Measurements from ENCODE around the gene HECTD4. TPM values are rescaled to one million over a fixed set of nuclear protein-coding genes. Genes with fewer than 3 reads are reported as not detected.

The HECTD4 gene
- total and polyA plus RNA-seq, 9 of the 15 experiments (the other 6 are each of a cell fraction or from before 2014, with no cell fraction given) = 3.5 to 33.3 (median 13.5) TPM

- TF ChIP-seq EP400 (IDR thresholded peaks at IDR 0.05) (0 out of 2 replicates have a peak, but pooled peaks have one; percentile 26), GABPA (tag; conservative IDR thresholded peaks at IDR 0.05; ENCODE audit: low read depth) (peak; percentile 38; the same call in 1 of the 2 replicates), SMARCE1 (IDR thresholded peaks at IDR 0.05) (peak; percentile 34; the same call in 1 of the 2 replicates), ARNT (IDR thresholded peaks at IDR 0.05) (peak in 1 of 2 experiments; percentile 28; a peak in 1 of 4 replicates), NR2C2 (CRISPR knock-in tag; IDR thresholded peaks at IDR 0.05) (no peak), NR2C2 (tag; IDR thresholded peaks at IDR 0.05) (peak; percentile 36; the same call in 1 of the 2 replicates), TAF7 (tag; IDR thresholded peaks at IDR 0.05) (peak; percentile 48; the same call in 1 of the 2 replicates), THRAP3 (IDR thresholded peaks at IDR 0.05; ENCODE audit: borderline replicate concordance) (no peak), ETV1 (tag; conservative IDR thresholded peaks at IDR 0.05; ENCODE audit: low read depth) (peak; percentile 81), FOXM1 (IDR thresholded peaks at IDR 0.05; ENCODE audit: low read depth) (no peak), FOXM1 (CRISPR knock-in tag; IDR thresholded peaks at IDR 0.05; ENCODE audit: low read depth) (no peak), ETV6 (IDR thresholded peaks at IDR 0.05; ENCODE audit: borderline replicate concordance in 1 of 2, low read depth in 2 of 2, low read length in 1 of 2) (peak in 1 of 2 experiments; percentile 25; a peak in 1 of 4 replicates), ETV6 (CRISPR knock-in tag; IDR thresholded peaks at IDR 0.05; ENCODE audit: borderline replicate concordance) (no peak), ELF1 (tag; IDR thresholded peaks at IDR 0.05) (peak; percentile 50), DPF2 (IDR thresholded peaks at IDR 0.05) (0 out of 2 replicates have a peak, but pooled peaks have one; percentile 21)
- TF ChIP-seq, protein P1, sequence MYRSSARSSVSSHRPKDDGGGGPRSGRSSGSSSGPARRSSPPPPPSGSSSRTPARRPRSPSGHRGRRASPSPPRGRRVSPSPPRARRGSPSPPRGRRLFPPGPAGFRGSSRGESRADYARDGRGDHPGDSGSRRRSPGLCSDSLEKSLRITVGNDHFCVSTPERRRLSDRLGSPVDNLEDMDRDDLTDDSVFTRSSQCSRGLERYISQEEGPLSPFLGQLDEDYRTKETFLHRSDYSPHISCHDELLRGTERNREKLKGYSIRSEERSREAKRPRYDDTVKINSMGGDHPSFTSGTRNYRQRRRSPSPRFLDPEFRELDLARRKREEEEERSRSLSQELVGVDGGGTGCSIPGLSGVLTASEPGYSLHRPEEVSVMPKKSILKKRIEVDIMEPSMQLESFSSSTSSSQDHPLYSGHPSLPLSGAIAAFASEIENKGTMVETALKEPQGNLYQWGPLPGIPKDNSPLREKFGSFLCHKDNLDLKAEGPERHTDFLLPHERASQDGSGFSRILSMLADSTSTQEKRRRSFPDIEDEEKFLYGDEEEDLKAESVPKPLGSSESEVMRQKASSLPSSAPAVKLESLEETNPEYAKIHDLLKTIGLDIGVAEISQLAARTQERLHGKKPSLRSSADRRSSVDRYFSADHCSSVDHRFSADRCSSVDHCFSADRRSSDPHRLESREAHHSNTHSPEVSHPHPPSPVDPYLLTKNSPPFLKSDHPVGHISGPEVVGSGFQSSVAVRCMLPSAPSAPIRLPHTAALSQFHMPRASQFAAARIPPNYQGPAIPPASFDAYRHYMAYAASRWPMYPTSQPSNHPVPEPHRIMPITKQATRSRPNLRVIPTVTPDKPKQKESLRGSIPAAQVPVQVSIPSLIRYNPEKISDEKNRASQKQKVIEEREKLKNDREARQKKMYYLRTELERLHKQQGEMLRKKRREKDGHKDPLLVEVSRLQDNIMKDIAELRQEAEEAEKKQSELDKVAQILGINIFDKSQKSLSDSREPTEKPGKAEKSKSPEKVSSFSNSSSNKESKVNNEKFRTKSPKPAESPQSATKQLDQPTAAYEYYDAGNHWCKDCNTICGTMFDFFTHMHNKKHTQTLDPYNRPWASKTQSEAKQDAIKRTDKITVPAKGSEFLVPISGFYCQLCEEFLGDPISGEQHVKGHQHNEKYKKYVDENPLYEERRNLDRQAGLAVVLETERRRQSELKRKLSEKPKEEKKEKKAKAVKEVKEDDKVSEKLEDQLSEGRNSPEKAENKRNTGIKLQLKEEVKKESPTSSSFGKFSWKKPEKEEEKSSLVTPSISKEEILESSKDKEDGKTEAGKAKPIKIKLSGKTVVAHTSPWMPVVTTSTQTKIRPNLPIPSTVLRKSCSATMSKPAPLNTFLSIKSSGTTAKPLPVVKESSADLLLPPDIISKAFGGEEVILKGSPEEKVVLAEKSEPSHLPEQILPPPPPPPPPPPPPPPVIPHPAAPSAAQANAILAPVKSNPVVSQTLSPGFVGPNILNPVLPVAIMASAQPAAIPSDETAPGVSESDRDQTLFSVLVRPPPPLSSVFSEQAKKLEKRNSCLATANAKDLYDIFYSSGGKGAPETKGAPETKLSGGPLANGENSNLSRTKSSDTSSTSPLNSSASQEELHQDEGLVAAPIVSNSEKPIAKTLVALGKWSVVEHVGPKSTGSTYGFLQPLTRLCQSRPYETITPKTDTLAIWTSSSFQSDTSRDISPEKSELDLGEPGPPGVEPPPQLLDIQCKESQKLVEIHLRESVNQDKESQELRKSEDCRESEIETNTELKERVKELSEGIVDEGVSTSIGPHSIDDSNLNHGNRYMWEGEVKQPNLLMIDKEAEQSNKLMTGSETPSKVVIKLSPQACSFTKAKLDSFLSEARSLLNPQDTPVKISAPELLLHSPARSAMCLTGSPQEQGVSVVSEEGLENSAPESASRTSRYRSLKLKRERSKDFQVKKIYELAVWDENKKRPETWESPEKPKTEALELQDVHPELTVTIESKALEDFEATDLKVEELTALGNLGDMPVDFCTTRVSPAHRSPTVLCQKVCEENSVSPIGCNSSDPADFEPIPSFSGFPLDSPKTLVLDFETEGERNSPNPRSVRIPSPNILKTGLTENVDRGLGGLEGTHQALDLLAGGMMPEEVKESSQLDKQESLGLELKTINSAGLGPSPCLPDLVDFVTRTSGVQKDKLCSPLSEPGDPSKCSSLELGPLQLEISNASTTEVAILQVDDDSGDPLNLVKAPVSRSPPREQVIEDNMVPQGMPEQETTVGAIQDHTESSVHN (IDR thresholded peaks at IDR 0.05; ENCODE audit: borderline replicate concordance in 1 of 2, low read depth in 1 of 2) = peak in 1 of 2 experiments; percentile 81; a peak in 2 of 4 replicates
Observed at GRCh38 chr12:112130441-112130998, 251.7 kb downstream of the HECTD4 start (continued).

All from K562 (cell line).